Large intestine (tissue), 3 donors: Measurements from ENCODE around the gene KNG1. TPM values are rescaled to one million over a fixed set of nuclear protein-coding genes. Genes with fewer than 3 reads are reported as not detected.

Experiments
- DNase-seq, 2 donors: peaks; one replicate each; pipeline versions ENCODE4 v3.0.0 to v3.0.0-alpha.2; 2013
- H3K27ac ChIP-seq: one replicate; pipeline ENCODE4 v1.5.1; 2013; ENCODE audit warnings: low read length
- H3K27me3 ChIP-seq: 2 replicates; pipeline ENCODE4 v1.6.1; 2013; ENCODE audit warnings: low read length; ENCODE audit not compliant: control insufficient read depth, insufficient read depth
- H3K36me3 ChIP-seq: 2 replicates; pipeline ENCODE4 v1.6.1; 2013; ENCODE audit warnings: low read length; ENCODE audit not compliant: control insufficient read depth, insufficient read depth
- H3K4me1 ChIP-seq: one replicate; pipeline ENCODE4 v1.6.1; 2013; ENCODE audit warnings: low read length; ENCODE audit not compliant: control insufficient read depth, insufficient read depth
- H3K4me3 ChIP-seq: one replicate; pipeline ENCODE4 v1.5.1; 2013; ENCODE audit warnings: low read length
- H3K9me3 ChIP-seq: one replicate; pipeline ENCODE4 v1.6.1; 2013; ENCODE audit warnings: mild to moderate bottlenecking, low read depth, low read length, moderate library complexity; ENCODE audit not compliant: control insufficient read depth
- WGBS: methylation state at CpG from one replicate; pipeline ENCODE4 v1.1.5; 2013; ENCODE audit warnings: low lambda C conversion rate; ENCODE audit not compliant: insufficient coverage; 5-methylcytosine and 5-hydroxymethylcytosine counted together
- polyA plus RNA-seq: library from polyadenylated mRNA; unstranded; fragments of 120-200 nt; gene quantifications from one replicate; pipeline ENCODE4 v1.2.1, GENCODE V29; 2013

The KNG1 gene
- polyA plus RNA-seq, 1 donor = 5.1 TPM

DNA sequence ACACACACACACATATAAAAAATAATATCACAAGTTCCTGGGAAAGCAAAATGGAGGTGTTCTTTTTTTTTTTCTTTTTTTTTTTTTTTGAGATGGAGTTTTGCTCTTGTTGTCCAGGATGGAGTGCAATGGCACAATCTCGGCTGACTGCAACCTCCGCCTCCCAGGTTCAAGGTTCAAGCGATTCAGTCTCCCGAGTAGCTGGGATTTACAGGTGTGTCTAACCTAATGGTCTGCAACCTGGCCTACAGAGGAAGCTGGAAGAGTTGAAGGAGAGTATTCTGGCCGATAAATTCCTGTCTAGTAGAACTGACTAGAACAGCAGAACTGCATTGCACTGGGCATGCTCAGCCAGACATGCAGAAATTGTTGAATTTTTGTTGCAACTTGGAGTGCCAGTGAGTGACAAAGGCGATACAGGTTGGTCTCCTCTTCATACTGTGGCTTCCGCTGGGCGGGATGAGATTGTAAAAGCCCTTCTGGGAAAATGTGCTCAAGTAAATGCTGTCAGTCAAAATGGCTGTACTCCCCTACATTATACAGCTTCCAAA is 43.8 kb downstream of the KNG1 start:
- Histone ChIP-seq H3K4me1 (peaks cover 12% of the 10 kb centered on the region), H3K36me3 (no peaks in the 10 kb centered on the region), H3K27ac (peak overlapping the region; percentile 64), H3K27me3 (no peaks in the 10 kb centered on the region), H3K4me3 (no peak overlapping the region), H3K9me3 (peaks cover 2% of the 10 kb centered on the region)
- no CpG with 5 or more reads among the region's 8 CpGs for WGBS
- DNase-seq = peak; percentile 68 to 80

GRCh38 chr3:186772281-186772694 is 55.1 kb downstream of the KNG1 start:
- peaks cover 4% of the 10 kb centered on the region for H3K4me1 ChIP-seq
- peak overlapping the region; percentile 46 for H3K4me3 ChIP-seq
- H3K36me3 ChIP-seq = no peaks in the 10 kb centered on the region
- peak in 1 of 2 donors; percentile 26 for DNase-seq
- H3K27ac ChIP-seq = no peak overlapping the region
- WGBS = 2% methylated on average over 6 of the region's 26 CpGs
- no peaks in the 10 kb centered on the region for H3K27me3 ChIP-seq
- no peaks in the 10 kb centered on the region for H3K9me3 ChIP-seq

GRCh38 chr3:186772701-186773417 is 55.7 kb downstream of the KNG1 start:
- Histone ChIP-seq H3K27ac (peak overlapping the region; percentile 26), H3K4me3 (peak overlapping the region; percentile 46), H3K36me3 (no peaks in the 10 kb centered on the region), H3K27me3 (no peaks in the 10 kb centered on the region), H3K9me3 (no peaks in the 10 kb centered on the region), H3K4me1 (peaks cover 4% of the 10 kb centered on the region)
- 10% methylated on average over 1 of the region's 28 CpGs for WGBS
- peak; percentile 54 to 72 for DNase-seq

- peaks cover 4% of the 10 kb centered on the region for H3K4me1 ChIP-seq
- WGBS = no CpG with 5 or more reads among the region's 8 CpGs
- no peak overlapping the region for H3K4me3 ChIP-seq
- H3K9me3 ChIP-seq = no peaks in the 10 kb centered on the region
- no peaks in the 10 kb centered on the region for H3K36me3 ChIP-seq
- no peaks in the 10 kb centered on the region for H3K27me3 ChIP-seq
- no peak for DNase-seq
- no peak overlapping the region for H3K27ac ChIP-seq
Observed at GRCh38 chr3:186775999-186776398, 58.8 kb downstream of the KNG1 start.

- Histone ChIP-seq H3K36me3 (peaks cover under 1% of the 10 kb centered on the region), H3K9me3 (no peaks in the 10 kb centered on the region), H3K4me1 (no peaks in the 10 kb centered on the region), H3K4me3 (no peak overlapping the region), H3K27me3 (no peaks in the 10 kb centered on the region), H3K27ac (no peak overlapping the region)
- WGBS = 83% methylated on average over 1 of the region's 5 CpGs
- DNase-seq = no peak
Observed at GRCh38 chr3:186779204-186779603, 62.0 kb downstream of the KNG1 start.

DNA sequence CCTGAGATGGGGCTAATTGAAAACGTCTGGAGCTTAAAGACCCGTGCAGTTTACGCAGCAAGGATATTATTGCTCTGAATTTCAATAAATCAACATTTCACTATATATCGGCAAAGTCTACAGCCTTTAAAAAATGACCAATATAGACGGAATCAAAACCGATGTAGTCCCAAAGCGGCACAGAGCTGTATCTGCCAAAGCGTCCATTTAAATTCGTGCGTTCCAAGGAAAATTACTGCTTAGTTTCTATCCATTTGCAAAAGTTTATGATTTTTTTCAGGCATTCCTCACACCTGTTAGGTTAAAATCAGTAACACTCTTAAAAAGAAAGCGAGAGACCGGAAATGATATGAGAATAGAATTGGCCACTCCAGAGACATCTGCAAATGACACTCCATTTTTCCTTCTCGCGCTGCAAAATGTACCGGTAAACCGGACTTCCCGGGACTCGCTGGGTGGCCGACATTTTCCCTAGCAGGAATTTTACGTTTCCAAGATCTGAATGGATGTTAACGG is 65.4 kb downstream of the KNG1 start:
- no peak for DNase-seq
- no peaks in the 10 kb centered on the region for H3K27me3 ChIP-seq
- H3K27ac ChIP-seq = peak overlapping the region; percentile 99
- no peaks in the 10 kb centered on the region for H3K9me3 ChIP-seq
- H3K36me3 ChIP-seq = peaks cover 34% of the 10 kb centered on the region
- WGBS = 40% methylated on average over 1 of the region's 21 CpGs
- H3K4me3 ChIP-seq = peak overlapping the region; percentile 97
- H3K4me1 ChIP-seq = peaks cover 9% of the 10 kb centered on the region

GRCh38 chr3:186783058-186783730 is 66.0 kb downstream of the KNG1 start, which contains the start of gene EIF4A2:
EIF4A2 (plus strand) TSS chr3:186783577; CDS start chr3:186783611, 34 bp downstream.
- peaks cover 9% of the 10 kb centered on the region for H3K4me1 ChIP-seq
- peak; percentile 84 to 93 for DNase-seq
- H3K4me3 ChIP-seq = peak within 1 kb of the TSS; percentile 97
- H3K27me3 ChIP-seq = no peaks in the 10 kb centered on the region
- H3K9me3 ChIP-seq = no peaks in the 10 kb centered on the region
- H3K27ac ChIP-seq = peak within 1 kb of the TSS; percentile 99
- WGBS = no CpG with 5 or more reads among the region's 60 CpGs
- H3K36me3 ChIP-seq = peaks cover 40% of the 10 kb centered on the region

DNA sequence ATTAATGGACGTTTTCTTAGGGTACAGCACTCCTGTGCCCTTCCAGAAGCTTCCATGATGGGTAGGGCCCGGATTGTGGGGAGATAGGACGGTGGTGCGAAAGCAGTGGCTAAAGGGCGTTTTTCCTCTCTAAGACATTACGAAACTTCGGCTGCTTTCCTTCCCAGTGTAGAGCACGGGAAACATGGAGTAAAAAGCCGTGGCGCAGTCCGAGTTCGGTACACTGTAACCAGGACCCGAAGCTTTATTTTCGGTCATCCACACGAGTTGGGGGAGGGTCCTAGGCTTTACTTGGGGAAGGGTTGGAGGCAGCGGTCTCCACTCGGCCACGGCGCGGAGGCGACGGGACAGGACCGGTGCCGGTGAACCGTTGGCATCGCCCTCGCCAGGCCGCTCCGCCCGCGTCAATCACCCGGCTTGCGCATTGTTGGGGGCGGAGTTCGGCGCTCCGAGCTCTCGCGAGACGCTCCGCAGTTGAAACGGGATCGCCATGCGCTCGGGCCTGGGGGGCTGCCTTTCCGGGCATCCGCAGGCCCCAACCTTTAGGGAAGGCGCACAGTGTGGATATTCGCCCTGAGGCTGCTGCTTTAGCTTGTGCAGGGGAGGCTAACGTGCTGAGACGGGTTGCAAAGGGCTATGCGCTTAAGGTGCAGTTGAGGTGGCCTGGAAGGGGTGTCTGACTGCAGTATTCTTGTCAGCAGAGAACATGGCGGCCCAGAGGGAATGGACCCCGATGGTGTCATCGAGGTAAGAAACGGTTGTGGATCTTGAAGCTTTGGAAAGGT is 66.8 kb downstream of the KNG1 start:
- peak; percentile 79 to 85 for DNase-seq
- peaks cover 9% of the 10 kb centered on the region for H3K4me1 ChIP-seq
- peak overlapping the region; percentile 99 for H3K27ac ChIP-seq
- 7% methylated on average over 3 of the region's 56 CpGs for WGBS
- peak overlapping the region; percentile 97 for H3K4me3 ChIP-seq
- H3K27me3 ChIP-seq = no peaks in the 10 kb centered on the region
- peaks cover 48% of the 10 kb centered on the region for H3K36me3 ChIP-seq
- H3K9me3 ChIP-seq = no peaks in the 10 kb centered on the region

- Histone ChIP-seq H3K9me3 (no peaks in the 10 kb centered on the region), H3K27me3 (no peaks in the 10 kb centered on the region), H3K27ac (peak overlapping the region; percentile 99), H3K4me1 (peaks cover 9% of the 10 kb centered on the region), H3K36me3 (peaks cover 55% of the 10 kb centered on the region), H3K4me3 (peak overlapping the region; percentile 97)
- WGBS = no CpG with 5 or more reads among the region's 7 CpGs
- no peak for DNase-seq
Observed at GRCh38 chr3:186784820-186785494, 67.8 kb downstream of the KNG1 start.
